Kidney (tissue), 14 donors: Measurements from ENCODE around the gene METTL5. TPM values are rescaled to one million over a fixed set of nuclear protein-coding genes. Genes with fewer than 3 reads are reported as not detected.

ENCODE experiments used
- DNase-seq, 5 donors: peaks; one replicate each; pipeline ENCODE4 v3.0.0-alpha.2; 2013 to 2020
- FAIRE-seq: peaks from 2 replicates; lab custom pipeline; 2012; peaks lifted over from hg19 to GRCh38; lab: Jason Lieb, UNC
- H3K27ac ChIP-seq, 2 donors: one replicate each; pipeline ENCODE4 v1.7.0; 2013; ENCODE audit warnings: low read depth in 2 of 2, low read length in 2 of 2, inconsistent platforms in 1 of 2
- H3K27me3 ChIP-seq: one replicate; pipeline ENCODE4 v1.7.1; 2013; ENCODE audit warnings: low read length, inconsistent platforms; ENCODE audit not compliant: control insufficient read depth, insufficient read depth
- H3K36me3 ChIP-seq, 3 donors: one replicate each; pipeline versions ENCODE4 v1.7.0 to v1.7.1; 2013; ENCODE audit warnings: low read length in 3 of 3, control low read depth in 1 of 3, inconsistent platforms in 1 of 3; ENCODE audit not compliant: insufficient read depth in 3 of 3, control insufficient read depth in 2 of 3
- H3K4me1 ChIP-seq, 3 donors: one replicate each; pipeline versions ENCODE4 v1.7.0 to v1.7.1; 2013; ENCODE audit warnings: low read length in 3 of 3, inconsistent platforms in 1 of 3, low read depth in 1 of 3; ENCODE audit not compliant: control insufficient read depth in 2 of 3, insufficient read depth in 2 of 3
- H3K4me3 ChIP-seq, 3 donors: one replicate each; pipeline versions ENCODE4 v1.7.0 to v1.8.1; 2013; ENCODE audit warnings: low read length in 3 of 3, control low read depth in 1 of 3, inconsistent platforms in 1 of 3
- H3K9ac ChIP-seq, 3 donors: one replicate each; pipeline versions ENCODE4 v1.7.0 to v1.7.1; 2013; ENCODE audit warnings: low read length in 3 of 3, control low read depth in 1 of 3, inconsistent platforms in 1 of 3
- H3K9me3 ChIP-seq, 3 donors: one replicate each; pipeline versions ENCODE4 v1.7.0 to v1.7.1; 2013; ENCODE audit warnings: low read length in 3 of 3, control low read depth in 1 of 3, inconsistent platforms in 1 of 3; ENCODE audit not compliant: control insufficient read depth in 2 of 3, insufficient read depth in 1 of 3
- intact Hi-C: fragments of 100-400 bp; cut with DNase I; formaldehyde crosslinking; loops from one replicate; pipeline ENCODE4 v1.11.1; 2022
- polyA plus RNA-seq: library from polyadenylated mRNA; stranded (reverse); fragments of 350-450 nt; fragmentation: Illumina TruSeq; extraction: RNeasy Lipid Tissue Mini Kit (QIAGEN cat#74804); gene quantifications from one replicate; pipeline ENCODE4 v1.2.3, GENCODE V29; 2014; ENCODE audit warnings: low read depth, low replicate concordance; ENCODE audit not compliant: insufficient read depth
- total RNA-seq: library from RNA; stranded (reverse); fragmentation: NEBNext Ultra II Directional; extraction: Animal tissue kit (Norgen Biotek cat#: 25700); gene quantifications from one replicate; pipeline ENCODE4 v1.2.1, GENCODE V29; 2021
- TF ChIP-seq, protein P1 (sequence below): IDR thresholded peaks from 3 replicates; pipeline ENCODE4 v1.5.1; 2012; ENCODE audit warnings: mild to moderate bottlenecking, moderate library complexity, borderline replicate concordance; ENCODE audit not compliant: insufficient read depth; ENCODE audit errors: extremely low read depth
- donor health status: control.
- donor health status: control.
- donor health status: control.
- donor health status: control.
- donor health status: control.
- donor health status: DM: yes; HTN: yes; CAD: no.
- donor health status: Normal renal cell carcinoma (clear cell type).

Gene METTL5
- total and polyA plus RNA-seq, 2 donors from 2014 or later: 43.9 to 68.8 TPM

DNA sequence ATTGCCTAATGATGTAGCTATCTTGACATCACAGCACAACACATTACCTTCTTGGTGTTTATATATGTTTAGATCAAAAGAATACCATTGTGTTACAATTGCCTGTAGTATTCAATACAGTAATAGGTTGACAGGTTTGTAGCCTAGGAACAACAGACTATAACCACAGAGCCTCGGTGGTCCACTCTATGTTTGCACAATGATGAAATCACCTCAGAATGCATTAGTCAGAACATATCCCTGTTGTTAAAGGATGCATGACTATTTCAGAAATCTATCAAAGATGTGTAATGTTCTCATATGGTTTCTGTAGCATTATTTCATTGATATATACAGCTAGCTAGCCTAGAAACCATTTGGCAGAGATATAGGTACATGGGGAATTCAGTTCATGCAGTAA, 8.9 kb downstream of the METTL5 start:
- Histone ChIP-seq H3K9me3 (no peaks in the 10 kb centered on the region), H3K27me3 (no peaks in the 10 kb centered on the region), H3K27ac (no peak overlapping the region), H3K4me1 (no peaks in the 10 kb centered on the region), H3K4me3 (no peak overlapping the region), H3K36me3 (peaks cover 7 to 17% (median 14%) of the 10 kb centered on the region in 3 donors), H3K9ac (no peak overlapping the region)
- TF ChIP-seq, protein P1, sequence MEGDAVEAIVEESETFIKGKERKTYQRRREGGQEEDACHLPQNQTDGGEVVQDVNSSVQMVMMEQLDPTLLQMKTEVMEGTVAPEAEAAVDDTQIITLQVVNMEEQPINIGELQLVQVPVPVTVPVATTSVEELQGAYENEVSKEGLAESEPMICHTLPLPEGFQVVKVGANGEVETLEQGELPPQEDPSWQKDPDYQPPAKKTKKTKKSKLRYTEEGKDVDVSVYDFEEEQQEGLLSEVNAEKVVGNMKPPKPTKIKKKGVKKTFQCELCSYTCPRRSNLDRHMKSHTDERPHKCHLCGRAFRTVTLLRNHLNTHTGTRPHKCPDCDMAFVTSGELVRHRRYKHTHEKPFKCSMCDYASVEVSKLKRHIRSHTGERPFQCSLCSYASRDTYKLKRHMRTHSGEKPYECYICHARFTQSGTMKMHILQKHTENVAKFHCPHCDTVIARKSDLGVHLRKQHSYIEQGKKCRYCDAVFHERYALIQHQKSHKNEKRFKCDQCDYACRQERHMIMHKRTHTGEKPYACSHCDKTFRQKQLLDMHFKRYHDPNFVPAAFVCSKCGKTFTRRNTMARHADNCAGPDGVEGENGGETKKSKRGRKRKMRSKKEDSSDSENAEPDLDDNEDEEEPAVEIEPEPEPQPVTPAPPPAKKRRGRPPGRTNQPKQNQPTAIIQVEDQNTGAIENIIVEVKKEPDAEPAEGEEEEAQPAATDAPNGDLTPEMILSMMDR: no peak
- intact Hi-C loops: no loop called here
- FAIRE-seq: no peak
- no peak for DNase-seq

GRCh38 chr2:169808221-169808620, 16.5 kb downstream of the METTL5 start:
- intact Hi-C loops: no loop called here
- Histone ChIP-seq H3K9me3 (no peaks in the 10 kb centered on the region), H3K4me3 (no peak overlapping the region), H3K9ac (no peak overlapping the region), H3K4me1 (no peaks in the 10 kb centered on the region), H3K27me3 (no peaks in the 10 kb centered on the region), H3K36me3 (peaks cover 0 to 38% (median 16%) of the 10 kb centered on the region in 3 donors), H3K27ac (no peak overlapping the region)
- FAIRE-seq (no peak), DNase-seq (no peak)
- TF ChIP-seq, protein P1: no peak

GRCh38 chr2:169806586-169806985, 18.1 kb downstream of the METTL5 start:
- no peak overlapping the region for H3K27ac ChIP-seq
- H3K27me3 ChIP-seq: no peaks in the 10 kb centered on the region
- no peak overlapping the region for H3K4me3 ChIP-seq
- no peak for FAIRE-seq
- TF ChIP-seq, protein P1: no peak
- peaks cover 0 to 38% (median 13%) of the 10 kb centered on the region in 3 donors for H3K36me3 ChIP-seq
- no peak overlapping the region for H3K9ac ChIP-seq
- H3K9me3 ChIP-seq: no peaks in the 10 kb centered on the region
- intact Hi-C loops: no loop called here
- no peak for DNase-seq
- no peaks in the 10 kb centered on the region for H3K4me1 ChIP-seq

- Histone ChIP-seq H3K4me3 (no peak overlapping the region), H3K9me3 (no peaks in the 10 kb centered on the region), H3K27me3 (no peaks in the 10 kb centered on the region), H3K4me1 (no peaks in the 10 kb centered on the region), H3K9ac (no peak overlapping the region), H3K27ac (no peak overlapping the region), H3K36me3 (peaks cover 0 to 30% (median 5%) of the 10 kb centered on the region in 3 donors)
- intact Hi-C loops: no loop called here
- FAIRE-seq (no peak), DNase-seq (no peak)
- TF ChIP-seq, protein P1: no peak
These were observed 21.2 kb downstream of the METTL5 start for GRCh38 chr2:169803480-169803879.
